Measurements from ENCODE around the gene ATG4D.

ATG4D gene

GRCh38 chr19:10586396-10586795 lies 42.7 kb downstream of the ATG4D start:
- Histone ChIP-seq H3K9ac (ENCODE audit: low read length) (no peak overlapping the region), H2BK120ac (ENCODE audit: low read depth, low read length) (no peak overlapping the region), H4K91ac (ENCODE audit: low read length) (no peak overlapping the region), H2BK5ac (ENCODE audit: low read depth, low read length, poor library complexity, severe bottlenecking) (no peak overlapping the region), H3K27ac (ENCODE audit: low read length, poor library complexity, severe bottlenecking) (no peak overlapping the region), H2AFZ (ENCODE audit: low read depth, low read length) (no peak overlapping the region), H2BK15ac (ENCODE audit: low read depth, poor library complexity, severe bottlenecking) (no peak overlapping the region), H3K14ac (ENCODE audit: low read length in 2 of 2) (no peak overlapping the region), H4K8ac (ENCODE audit: low read length) (no peak overlapping the region), H3K4me1 (ENCODE audit: control insufficient read depth, insufficient read depth, low read depth, low read length) (peaks cover 4% of the 10 kb centered on the region), H3K79me1 (replicated peaks; ENCODE audit: low read length, poor library complexity, severe bottlenecking) (no peaks in the 10 kb centered on the region), H3K4ac (ENCODE audit: low read depth in 1 of 2, low read length in 2 of 2) (no peak overlapping the region), H3K27me3 (ENCODE audit: control insufficient read depth in 1 of 2, insufficient read depth in 1 of 2, low read length in 2 of 2) (peaks cover 24 to 39% of the 10 kb centered on the region in 2 experiments), H3K18ac (ENCODE audit: low read depth in 1 of 2, low read length in 2 of 2) (no peak overlapping the region), H3K4me2 (ENCODE audit: low read length, poor library complexity, severe bottlenecking) (no peak overlapping the region), H3K9me3 (ENCODE audit: control insufficient read depth, low read length) (no peaks in the 10 kb centered on the region), H3K4me3 (ENCODE audit: insufficient read depth in 1 of 2, low read depth in 1 of 2, low read length in 2 of 2) (no peak overlapping the region), H2BK12ac (ENCODE audit: low read length in 2 of 2) (no peak overlapping the region), H2AK5ac (ENCODE audit: low read length, severe bottlenecking) (no peak overlapping the region), H3K23ac (ENCODE audit: low read length in 2 of 2) (no peak overlapping the region), H3K36me3 (ENCODE audit: control insufficient read depth in 1 of 2, insufficient read depth in 2 of 2, low read depth in 1 of 2, low read length in 2 of 2) (no peaks in the 10 kb centered on the region)
- DNase-seq: no peak
- WGBS: 86% methylated on average over 6 of the region's 6 CpGs

GRCh38 chr19:10587022-10587838 lies 43.5 kb downstream of the ATG4D start, which contains the start of gene AP1M2:
Gene AP1M2 (minus strand): TSS chr19:10587312. CDS start chr19:10587231, 81 bp downstream.
- DNase-seq: no peak
- Histone ChIP-seq H2AK5ac (ENCODE audit: low read length, severe bottlenecking) (no peak within 1 kb of the TSS), H2BK120ac (ENCODE audit: low read depth, low read length) (no peak within 1 kb of the TSS), H2AFZ (ENCODE audit: low read depth, low read length) (no peak within 1 kb of the TSS), H2BK5ac (ENCODE audit: low read depth, low read length, poor library complexity, severe bottlenecking) (no peak within 1 kb of the TSS), H3K4ac (ENCODE audit: low read depth in 1 of 2, low read length in 2 of 2) (no peak within 1 kb of the TSS), H2BK12ac (ENCODE audit: low read length in 2 of 2) (no peak within 1 kb of the TSS), H3K4me2 (ENCODE audit: low read length, poor library complexity, severe bottlenecking) (peak within 1 kb of the TSS; percentile 32), H2BK15ac (ENCODE audit: low read depth, poor library complexity, severe bottlenecking) (no peak within 1 kb of the TSS), H3K9ac (ENCODE audit: low read length) (no peak within 1 kb of the TSS), H3K27me3 (ENCODE audit: control insufficient read depth in 1 of 2, insufficient read depth in 1 of 2, low read length in 2 of 2) (peaks cover 24 to 34% of the 10 kb centered on the region in 2 experiments), H3K4me3 (ENCODE audit: insufficient read depth in 1 of 2, low read depth in 1 of 2, low read length in 2 of 2) (no peak within 1 kb of the TSS), H3K9me3 (ENCODE audit: control insufficient read depth, low read length) (no peaks in the 10 kb centered on the region), H3K36me3 (ENCODE audit: control insufficient read depth in 1 of 2, insufficient read depth in 2 of 2, low read depth in 1 of 2, low read length in 2 of 2) (no peaks in the 10 kb centered on the region), H3K27ac (ENCODE audit: low read length, poor library complexity, severe bottlenecking) (no peak within 1 kb of the TSS), H3K23ac (ENCODE audit: low read length in 2 of 2) (no peak within 1 kb of the TSS), H3K79me1 (replicated peaks; ENCODE audit: low read length, poor library complexity, severe bottlenecking) (no peaks in the 10 kb centered on the region), H4K8ac (ENCODE audit: low read length) (no peak within 1 kb of the TSS), H3K14ac (ENCODE audit: low read length in 2 of 2) (peak within 1 kb of the TSS in 1 of 2 experiments; percentile 37), H3K18ac (ENCODE audit: low read depth in 1 of 2, low read length in 2 of 2) (no peak within 1 kb of the TSS), H4K91ac (ENCODE audit: low read length) (no peak within 1 kb of the TSS), H3K4me1 (ENCODE audit: control insufficient read depth, insufficient read depth, low read depth, low read length) (peaks cover 4% of the 10 kb centered on the region)
- 16% methylated on average over 34 of the region's 35 CpGs for WGBS

- Histone ChIP-seq H3K9ac (ENCODE audit: low read length) (no peak overlapping the region), H3K4me2 (ENCODE audit: low read length, poor library complexity, severe bottlenecking) (no peak overlapping the region), H2BK5ac (ENCODE audit: low read depth, low read length, poor library complexity, severe bottlenecking) (no peak overlapping the region), H2BK120ac (ENCODE audit: low read depth, low read length) (no peak overlapping the region), H2BK15ac (ENCODE audit: low read depth, poor library complexity, severe bottlenecking) (no peak overlapping the region), H3K27me3 (ENCODE audit: control insufficient read depth in 1 of 2, insufficient read depth in 1 of 2, low read length in 2 of 2) (peaks cover 24 to 34% of the 10 kb centered on the region in 2 experiments), H2BK12ac (ENCODE audit: low read length in 2 of 2) (no peak overlapping the region), H4K91ac (ENCODE audit: low read length) (no peak overlapping the region), H4K8ac (ENCODE audit: low read length) (no peak overlapping the region), H3K36me3 (ENCODE audit: control insufficient read depth in 1 of 2, insufficient read depth in 2 of 2, low read depth in 1 of 2, low read length in 2 of 2) (no peaks in the 10 kb centered on the region), H2AFZ (ENCODE audit: low read depth, low read length) (no peak overlapping the region), H3K9me3 (ENCODE audit: control insufficient read depth, low read length) (no peaks in the 10 kb centered on the region), H3K23ac (ENCODE audit: low read length in 2 of 2) (no peak overlapping the region), H3K4ac (ENCODE audit: low read depth in 1 of 2, low read length in 2 of 2) (no peak overlapping the region), H3K79me1 (replicated peaks; ENCODE audit: low read length, poor library complexity, severe bottlenecking) (no peaks in the 10 kb centered on the region), H3K14ac (ENCODE audit: low read length in 2 of 2) (no peak overlapping the region), H3K4me3 (ENCODE audit: insufficient read depth in 1 of 2, low read depth in 1 of 2, low read length in 2 of 2) (no peak overlapping the region), H3K18ac (ENCODE audit: low read depth in 1 of 2, low read length in 2 of 2) (no peak overlapping the region), H3K4me1 (ENCODE audit: control insufficient read depth, insufficient read depth, low read depth, low read length) (peaks cover 4% of the 10 kb centered on the region), H2AK5ac (ENCODE audit: low read length, severe bottlenecking) (no peak overlapping the region), H3K27ac (ENCODE audit: low read length, poor library complexity, severe bottlenecking) (no peak overlapping the region)
- DNase-seq: no peak
- WGBS: 92% methylated on average over 2 of the region's 2 CpGs
Observed at GRCh38 chr19:10587839-10588150, 44.1 kb downstream of the ATG4D start.

- no peak overlapping the region for H3K18ac ChIP-seq (ENCODE audit: low read depth in 1 of 2, low read length in 2 of 2)
- H2BK5ac ChIP-seq (ENCODE audit: low read depth, low read length, poor library complexity, severe bottlenecking): no peak overlapping the region
- H3K9me3 ChIP-seq (ENCODE audit: control insufficient read depth, low read length): no peaks in the 10 kb centered on the region
- no peak overlapping the region for H2BK15ac ChIP-seq (ENCODE audit: low read depth, poor library complexity, severe bottlenecking)
- no peak overlapping the region for H4K8ac ChIP-seq (ENCODE audit: low read length)
- no peak overlapping the region for H2BK120ac ChIP-seq (ENCODE audit: low read depth, low read length)
- H3K4me3 ChIP-seq (ENCODE audit: insufficient read depth in 1 of 2, low read depth in 1 of 2, low read length in 2 of 2): no peak overlapping the region
- no peak overlapping the region for H2BK12ac ChIP-seq (ENCODE audit: low read length in 2 of 2)
- DNase-seq: no peak
- H3K27me3 ChIP-seq (ENCODE audit: control insufficient read depth in 1 of 2, insufficient read depth in 1 of 2, low read length in 2 of 2): peaks cover under 1 to 7% of the 10 kb centered on the region in 2 experiments
- no peaks in the 10 kb centered on the region for H3K4me1 ChIP-seq (ENCODE audit: control insufficient read depth, insufficient read depth, low read depth, low read length)
- no peaks in the 10 kb centered on the region for H3K79me1 ChIP-seq (replicated peaks; ENCODE audit: low read length, poor library complexity, severe bottlenecking)
- H3K4me2 ChIP-seq (ENCODE audit: low read length, poor library complexity, severe bottlenecking): no peak overlapping the region
- H4K91ac ChIP-seq (ENCODE audit: low read length): no peak overlapping the region
- H3K9ac ChIP-seq (ENCODE audit: low read length): no peak overlapping the region
- no peak overlapping the region for H2AFZ ChIP-seq (ENCODE audit: low read depth, low read length)
- H3K14ac ChIP-seq (ENCODE audit: low read length in 2 of 2): no peak overlapping the region
- 94% methylated on average over 6 of the region's 7 CpGs for WGBS
- no peaks in the 10 kb centered on the region for H3K36me3 ChIP-seq (ENCODE audit: control insufficient read depth in 1 of 2, insufficient read depth in 2 of 2, low read depth in 1 of 2, low read length in 2 of 2)
- H3K4ac ChIP-seq (ENCODE audit: low read depth in 1 of 2, low read length in 2 of 2): no peak overlapping the region
- no peak overlapping the region for H2AK5ac ChIP-seq (ENCODE audit: low read length, severe bottlenecking)
- no peak overlapping the region for H3K27ac ChIP-seq (ENCODE audit: low read length, poor library complexity, severe bottlenecking)
- no peak overlapping the region for H3K23ac ChIP-seq (ENCODE audit: low read length in 2 of 2)
Observed at GRCh38 chr19:10593148-10593547, 49.4 kb downstream of the ATG4D start.
